Activated CD4-positive, alpha-beta T cell treated with anti-CD3 and anti-CD28 coated beads, Interleukin-2, amount 50 U/mL, for 4 hours (primary cell): ENCODE measurements around the gene TMEM238.
A peak's percentile ranks its signal among the peaks of the same experiment; 100 is the strongest.

Experiments
- DNase-seq, 2 experiments: peaks; one replicate each; pipeline ENCODE4 v3.0.0-alpha.2; 2020

The TMEM238 gene

DNA sequence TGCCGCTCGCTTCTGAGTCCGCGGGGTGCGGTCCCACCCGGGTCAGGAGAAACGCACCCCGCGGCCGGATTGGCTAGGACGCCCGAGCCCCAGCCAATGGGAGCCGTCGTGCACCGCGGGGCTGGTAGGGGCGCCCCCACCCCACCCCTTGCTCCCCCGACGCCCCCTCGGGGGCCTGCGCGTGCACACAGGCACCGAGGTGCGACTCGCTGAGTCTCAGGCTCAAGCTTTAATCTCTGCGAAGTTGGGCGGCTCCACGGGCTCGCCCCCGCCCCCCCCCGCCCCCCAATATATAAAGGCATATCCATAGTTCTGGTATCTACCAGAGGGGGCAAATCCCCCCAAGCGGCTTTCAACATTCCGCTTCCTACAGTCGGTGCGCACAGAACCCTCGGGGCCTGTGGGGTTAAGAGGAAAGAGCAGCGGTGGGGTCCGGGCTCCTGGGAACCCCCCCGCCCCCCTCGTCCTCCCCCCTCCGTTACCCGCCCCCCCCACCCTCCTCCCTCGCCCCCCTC, 29.3 kb downstream of the TMEM238 start, which contains the start of gene COX6B2:
TSS of gene COX6B2 (minus strand) at position 22 of the 515 bp plus-strand sequence. CDS start 198 bp downstream, outside the sequence.
- DNase-seq = no peak

DNA sequence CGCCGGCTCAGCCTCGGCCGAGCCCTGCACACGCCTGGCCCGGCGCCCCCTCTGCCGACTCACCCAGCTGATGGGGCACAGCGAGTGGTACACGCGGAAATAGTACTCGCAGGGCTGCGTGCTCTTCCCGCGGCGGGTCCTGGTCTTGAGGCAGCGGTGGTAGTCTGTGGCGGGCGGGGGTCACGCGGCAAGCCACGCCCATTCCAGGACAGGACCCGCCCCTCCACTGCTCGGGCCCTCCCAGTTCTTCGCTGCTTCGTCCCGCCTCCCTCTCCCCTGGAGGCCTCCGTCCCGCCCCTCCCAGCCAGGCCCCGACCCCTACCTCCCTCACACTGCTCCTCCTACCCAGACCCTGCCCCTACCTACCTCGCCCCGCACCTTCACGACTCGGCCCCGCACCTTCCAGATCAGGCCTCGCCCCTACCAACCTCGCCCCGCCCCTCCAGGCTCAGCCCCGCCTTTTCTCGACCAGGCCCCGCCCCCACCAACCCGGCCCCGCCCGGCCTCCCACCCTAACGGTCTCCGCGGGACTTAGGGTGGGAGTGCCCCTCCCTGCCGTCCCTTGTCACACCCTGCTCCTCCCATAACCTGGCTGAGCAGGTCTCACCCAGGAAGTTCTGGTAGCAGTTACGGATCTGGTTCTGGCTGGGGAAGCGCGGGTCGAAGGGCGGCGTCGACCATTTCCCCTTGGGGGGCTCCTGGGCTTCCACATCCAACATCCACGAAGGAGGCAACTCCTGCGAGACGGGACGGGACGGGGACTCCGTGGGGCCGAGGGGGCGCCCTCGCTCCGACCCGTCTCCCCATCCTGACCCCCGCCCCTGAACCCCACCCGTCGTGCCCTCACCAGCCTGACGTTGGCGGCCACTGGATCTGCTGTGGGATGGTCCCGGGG, 30.0 kb downstream of the TMEM238 start:
- DNase-seq = peak; percentile 55 to 61

DNA sequence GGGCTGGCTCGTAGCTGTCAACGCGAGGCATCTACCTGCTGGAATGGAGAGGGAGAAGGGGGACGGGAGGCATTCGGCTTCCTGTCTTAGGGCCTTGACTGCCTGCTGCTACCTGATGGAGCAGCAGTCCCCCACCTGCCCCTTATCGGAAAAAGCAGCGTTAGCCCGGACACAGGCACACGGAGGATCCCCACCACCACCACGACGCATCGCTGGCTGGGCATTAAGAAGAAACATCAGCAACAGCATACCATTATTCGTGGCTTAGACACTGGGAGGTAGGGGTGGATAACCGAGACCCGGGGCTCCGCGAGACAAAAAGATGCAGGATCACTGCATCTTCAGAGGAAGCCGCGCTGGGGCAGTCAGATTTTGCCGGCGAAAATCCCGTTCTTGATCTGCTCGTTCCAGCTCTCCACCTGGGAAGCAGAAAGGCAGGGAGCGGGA, 30.7 kb downstream of the TMEM238 start:
- DNase-seq = no peak

- no peak for DNase-seq
These were observed 31.4 kb downstream of the TMEM238 start for GRCh38 chr19:55352549-55353145.

DNA sequence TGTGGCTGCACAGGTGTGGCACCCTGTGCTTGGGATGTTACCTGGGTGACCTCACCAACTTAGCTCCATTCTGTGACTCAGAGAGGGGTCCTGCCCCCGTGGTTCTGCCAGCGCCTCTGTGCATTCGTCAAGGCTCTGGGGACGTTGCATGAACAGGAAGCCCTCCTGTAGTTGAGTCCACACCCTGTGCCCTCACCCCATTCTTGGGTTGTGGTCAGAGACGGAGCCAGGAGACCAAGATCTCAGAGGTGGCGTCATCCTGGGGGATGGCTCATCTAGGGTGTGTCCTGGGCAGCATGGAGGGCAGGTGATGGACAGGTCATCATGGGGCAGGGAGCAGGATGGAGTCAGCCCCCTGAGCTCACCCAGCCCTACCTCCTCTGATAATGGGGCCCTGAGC, 32.1 kb downstream of the TMEM238 start:
- DNase-seq = no peak

DNA sequence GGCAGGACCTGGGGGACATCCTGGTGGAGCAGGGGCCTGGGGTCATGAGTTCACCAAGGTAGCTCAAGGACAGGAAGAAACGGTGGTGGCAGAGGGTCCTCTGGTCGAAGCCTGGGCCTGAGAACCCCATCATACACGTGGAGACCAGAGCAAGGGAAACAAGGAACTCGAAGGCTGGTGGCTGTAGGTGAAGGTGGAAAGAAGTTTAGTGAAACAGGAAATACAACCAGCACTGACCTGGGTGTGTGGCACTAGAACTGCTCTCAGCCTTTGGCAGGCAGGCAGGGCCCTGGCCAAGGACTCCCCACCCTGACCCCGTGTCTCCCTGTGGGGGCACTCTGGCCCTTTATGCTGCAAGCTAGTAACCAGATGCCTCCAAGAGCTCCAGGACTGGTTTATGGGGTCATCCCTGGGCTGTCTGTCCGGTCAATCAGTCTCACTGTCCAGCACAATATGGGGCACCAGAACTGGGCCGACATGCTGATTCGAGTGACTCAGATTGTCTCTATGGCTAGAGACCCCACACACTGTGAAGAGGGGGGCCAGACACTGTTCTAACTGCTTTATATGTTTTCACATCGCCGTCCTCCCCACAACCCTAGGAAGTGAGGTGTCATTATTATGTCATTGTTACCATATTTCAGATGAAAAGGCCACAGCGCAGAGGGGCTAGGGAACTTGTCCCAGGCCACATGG, 33.3 kb downstream of the TMEM238 start:
- DNase-seq = no peak

GRCh38 chr19:55348317-55349034, 35.6 kb downstream of the TMEM238 start:
- DNase-seq = no peak

DNA sequence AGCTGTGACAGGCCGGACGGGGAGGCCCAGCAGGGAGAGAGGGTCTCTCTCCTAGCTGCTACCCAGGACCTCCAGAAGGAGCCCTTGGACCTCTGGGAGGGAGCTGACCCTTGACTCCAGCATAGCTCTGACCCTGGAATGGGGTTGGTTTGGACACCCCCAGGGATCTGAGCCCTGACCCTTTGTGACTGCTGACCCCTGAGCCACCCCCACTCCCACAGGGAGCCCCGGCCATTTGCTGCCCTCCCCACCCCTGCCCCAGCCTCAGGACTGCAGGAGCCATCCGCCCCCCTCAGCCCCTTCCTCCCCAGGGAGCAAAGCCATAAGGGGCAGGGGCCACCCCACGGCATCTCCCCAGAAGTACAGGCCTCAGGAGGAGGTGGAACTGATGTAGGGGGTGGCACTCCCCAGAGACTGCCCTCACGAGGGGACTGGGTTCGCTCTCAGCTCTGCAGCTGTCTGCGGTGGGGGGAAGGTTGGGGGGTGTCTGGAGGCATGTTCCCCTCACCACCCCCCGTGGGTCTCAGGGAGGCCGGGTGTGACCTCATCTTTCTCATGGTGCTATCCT, 36.6 kb downstream of the TMEM238 start:
- DNase-seq = no peak

DNA sequence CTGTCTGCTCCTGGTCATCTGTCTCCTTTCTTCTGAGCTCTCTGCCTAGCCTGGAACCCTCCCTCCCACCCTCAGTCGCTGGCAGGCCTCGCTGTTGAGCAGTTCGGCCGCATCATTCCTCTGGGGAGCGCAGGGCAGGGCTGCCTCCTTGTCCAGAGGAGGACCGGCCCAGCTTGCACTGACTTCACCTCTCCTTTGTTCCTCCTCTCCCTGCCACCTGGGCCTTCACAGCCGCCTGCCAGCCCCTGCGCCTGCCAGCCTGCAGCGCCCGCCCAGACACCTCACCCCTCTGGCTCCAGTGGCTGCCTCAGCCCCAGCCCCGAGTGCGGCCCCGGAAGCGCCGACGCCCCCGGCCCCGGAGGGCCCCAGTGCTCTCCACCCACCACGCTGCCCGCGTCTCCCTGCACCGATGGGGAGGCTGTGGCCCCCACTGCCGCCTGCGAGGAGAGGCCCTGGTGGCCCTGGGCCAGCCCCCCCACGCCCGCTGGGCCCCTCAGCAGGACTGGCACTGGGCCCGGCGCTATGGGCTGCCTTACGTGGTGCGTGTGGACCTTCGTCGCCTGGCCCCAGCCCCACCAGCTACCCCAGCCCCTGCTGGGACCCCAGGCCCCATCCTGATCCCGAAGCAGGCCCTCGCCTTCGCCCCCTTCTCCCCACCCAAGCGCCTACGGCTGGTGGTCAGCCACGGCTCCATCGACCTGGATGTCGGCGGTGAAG, 37.2 kb downstream of the TMEM238 start:
- no peak for DNase-seq

- DNase-seq = no peak
These were observed 38.0 kb downstream of the TMEM238 start for GRCh38 chr19:55345818-55346724.

DNA sequence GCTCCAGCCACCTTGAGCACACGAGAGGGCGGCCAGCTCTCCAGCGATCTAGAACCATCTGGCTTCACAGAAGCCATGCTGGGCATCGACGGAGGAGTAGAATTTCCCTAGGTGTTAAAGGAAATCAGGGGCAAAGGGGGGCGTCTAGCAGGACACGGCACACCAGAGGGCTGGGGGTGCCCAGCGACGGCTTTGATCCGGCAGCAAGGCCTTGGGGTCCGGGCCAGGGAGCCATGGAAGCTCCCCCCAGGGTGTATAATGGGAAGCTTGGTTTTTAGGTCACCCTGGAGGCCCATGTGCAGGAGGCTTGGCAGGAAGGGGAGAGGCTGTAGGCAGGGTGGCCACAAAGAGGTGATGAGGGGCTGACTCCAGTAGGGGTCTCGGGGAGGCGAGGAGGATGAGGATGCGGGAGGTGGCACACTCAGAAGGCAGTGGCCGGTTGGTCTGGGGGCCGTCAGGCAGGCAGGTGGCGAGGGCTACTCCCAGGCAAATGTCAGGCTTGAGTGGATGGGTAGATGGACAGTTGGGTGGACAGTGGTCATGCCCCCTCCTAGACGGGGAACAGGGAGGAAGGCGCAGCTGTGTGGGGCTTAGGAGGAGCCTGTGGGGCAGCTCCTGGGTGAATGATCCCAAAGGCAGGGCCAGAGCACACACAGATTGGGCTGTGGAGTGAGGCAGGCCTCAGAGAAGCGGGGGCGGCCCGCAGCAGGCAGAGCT, 38.8 kb downstream of the TMEM238 start:
- DNase-seq = no peak

GRCh38 chr19:55344444-55344843, 39.6 kb downstream of the TMEM238 start:
- DNase-seq = no peak

DNA sequence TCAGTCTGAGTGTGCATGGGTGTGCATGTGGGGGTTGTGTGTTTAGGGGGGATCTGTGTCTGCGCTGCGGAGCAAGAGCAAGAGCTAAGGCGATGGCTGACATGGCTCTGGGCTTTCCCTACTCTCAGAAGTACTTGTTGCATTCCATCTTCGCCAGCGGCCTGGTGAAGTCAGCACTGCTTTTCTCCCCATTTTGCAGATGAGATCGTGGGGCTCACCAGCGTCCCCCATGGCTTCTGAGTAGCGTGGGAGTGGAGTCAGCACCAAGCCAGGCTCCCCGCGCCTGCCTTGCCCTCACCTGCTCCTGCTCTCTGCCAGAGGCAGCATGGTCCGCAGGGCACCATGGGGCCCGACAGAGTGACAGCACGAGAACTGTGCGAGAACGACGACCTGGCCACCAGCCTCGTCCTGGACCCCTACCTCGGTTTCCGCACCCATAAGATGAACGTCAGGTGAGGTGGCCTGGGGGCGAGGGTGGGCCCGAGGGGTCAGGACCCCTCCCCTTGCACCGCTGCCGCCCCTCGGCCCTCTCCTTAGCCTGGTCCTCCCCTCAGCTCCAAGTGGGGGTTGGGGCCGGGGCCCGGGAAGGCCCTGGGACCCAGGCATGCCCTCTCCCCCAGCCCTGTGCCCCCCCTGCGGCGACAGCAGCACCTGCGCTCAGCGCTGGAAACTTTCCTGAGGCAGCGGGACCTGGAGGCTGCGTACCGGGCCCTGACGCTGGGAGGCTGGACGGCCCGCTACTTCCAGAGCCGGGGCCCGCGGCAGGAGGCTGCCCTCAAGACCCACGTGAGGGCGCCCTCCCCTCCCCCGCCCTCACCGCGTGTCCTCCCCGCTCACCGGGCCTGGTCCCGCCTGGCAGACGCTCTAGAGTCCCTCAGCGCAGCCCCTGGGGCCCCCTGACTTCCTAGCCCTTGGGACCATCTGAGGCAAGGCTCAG, 42.2 kb downstream of the TMEM238 start:
- DNase-seq = no peak

GRCh38 chr19:55341171-55341588, 42.9 kb downstream of the TMEM238 start:
- peak; percentile 43 to 48 for DNase-seq

- no peak for DNase-seq
These were observed 43.3 kb downstream of the TMEM238 start for GRCh38 chr19:55340784-55341147.

- no peak for DNase-seq
These were observed 44.0 kb downstream of the TMEM238 start for GRCh38 chr19:55339889-55340783.

DNA sequence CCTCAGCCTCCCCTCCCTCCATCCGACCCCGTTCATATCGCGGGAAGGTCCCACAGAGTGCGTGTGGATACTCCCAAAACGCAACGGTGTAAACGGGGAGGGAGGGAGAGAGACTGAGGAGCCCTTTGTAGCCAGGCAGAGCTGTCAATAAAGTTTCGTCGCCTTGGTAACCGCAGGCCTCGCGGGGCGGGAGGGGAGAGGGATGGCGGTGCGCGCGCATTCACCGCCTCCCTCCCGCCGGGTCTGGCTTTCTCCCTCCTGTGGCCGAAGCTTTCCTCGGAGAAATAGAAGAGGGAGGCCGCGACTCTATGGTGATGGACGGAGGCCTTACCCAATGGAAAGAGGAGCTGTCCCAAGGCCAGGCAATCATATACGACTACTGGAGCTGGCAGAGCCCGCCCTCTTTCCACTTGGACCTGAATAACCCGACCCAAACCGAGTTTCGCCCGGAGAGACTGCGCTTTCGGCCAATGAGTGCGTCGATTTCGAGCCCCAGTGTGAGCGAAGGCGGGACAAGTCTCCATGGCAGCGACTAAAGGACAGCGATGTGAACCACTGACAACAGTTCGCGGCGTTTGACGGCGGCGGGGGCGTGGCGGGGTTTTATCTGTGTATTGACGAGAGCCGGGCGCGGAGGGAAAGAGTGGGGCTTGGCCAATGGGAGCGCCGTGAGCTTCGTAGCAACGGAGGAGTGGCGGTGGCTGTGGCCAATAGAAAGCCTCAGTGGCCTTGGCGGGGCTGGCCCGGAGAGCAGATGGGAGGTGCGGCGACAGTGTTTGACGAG, 44.8 kb downstream of the TMEM238 start, which contains the start of gene KMT5C:
TSS of gene KMT5C (plus strand) at position 772 of the 784 bp plus-strand sequence. CDS start 2,061 bp downstream, outside the sequence.
- DNase-seq = peak; percentile 100
